Neuronal stem cell (in vitro differentiated cells): ENCODE results near the gene TAF11L13. TPM values are rescaled to one million over a fixed set of nuclear protein-coding genes. Genes with fewer than 3 reads are reported as not detected.

ENCODE experiments used
- small RNA-seq: library from polyadenylated mRNA; stranded (forward); fragments of <200 nt; extraction: miRNeasy Mini kit (QIAGEN cat#:217004); gene quantifications from one replicate; pipeline ENCODE3, GENCODE V24; 2013; ENCODE audit not compliant: insufficient read depth

The TAF11L13 gene

Small RNAs within 50 kb of the gene (small RNA-seq; reads per million reads assigned to genes)
- not detected for gene AC233724.1
- gene AC233724.12: not detected
- not detected for gene AC233724.2
- not detected for gene AC233724.3
- gene AC233724.4: not detected
- gene AC233724.6: not detected
- not detected for gene AC233724.7
